Inferior parietal cortex (tissue), 1 donor: Measurements from ENCODE around the gene DACH1.
"Not testable (repeated sequence)": the region's sequence is repeated elsewhere in the genome, so short reads cannot be mapped to it uniquely, and the experiment has no call there.

ENCODE experiments used
- DNase-seq: peaks from one replicate; pipeline ENCODE4 v3.0.0-alpha.2; 2016; ENCODE audit errors: extremely low spot score

DACH1 gene

GRCh38 chr13:71865874-71866334 lies 1.1 kb downstream of the DACH1 start:
- no peak for DNase-seq

GRCh38 chr13:71864986-71865873 lies 1.8 kb downstream of the DACH1 start:
- no peak for DNase-seq

GRCh38 chr13:71864094-71864985 lies 2.7 kb downstream of the DACH1 start:
- DNase-seq = no peak

- no peak for DNase-seq
Measured at GRCh38 chr13:71863254-71863865, 3.6 kb downstream of the DACH1 start.

DNA sequence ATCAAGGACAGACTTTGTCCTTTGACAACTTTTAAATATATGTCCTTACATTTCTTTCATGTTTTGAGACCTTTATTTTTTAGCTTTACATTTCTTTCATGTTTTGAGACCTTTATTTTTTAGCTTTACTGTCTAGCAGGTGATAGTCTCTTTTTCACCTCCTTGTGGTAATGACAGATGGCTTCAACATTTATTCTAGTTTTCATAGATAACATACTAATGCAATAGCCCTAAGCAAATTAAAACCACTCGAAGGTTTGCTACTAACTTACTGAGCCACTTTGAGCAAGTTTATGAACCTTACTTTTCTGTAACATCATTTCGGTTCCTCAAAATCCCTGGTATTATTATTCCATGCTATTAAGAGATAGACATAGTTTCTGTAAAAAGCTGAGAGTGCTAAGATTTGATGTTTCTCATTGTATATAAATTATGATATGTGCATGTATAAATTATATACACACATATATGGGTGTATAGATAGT lies 4.5 kb downstream of the DACH1 start:
- no peak for DNase-seq

- no peak for DNase-seq
Measured at GRCh38 chr13:71861769-71862458, 5.1 kb downstream of the DACH1 start.

DNA sequence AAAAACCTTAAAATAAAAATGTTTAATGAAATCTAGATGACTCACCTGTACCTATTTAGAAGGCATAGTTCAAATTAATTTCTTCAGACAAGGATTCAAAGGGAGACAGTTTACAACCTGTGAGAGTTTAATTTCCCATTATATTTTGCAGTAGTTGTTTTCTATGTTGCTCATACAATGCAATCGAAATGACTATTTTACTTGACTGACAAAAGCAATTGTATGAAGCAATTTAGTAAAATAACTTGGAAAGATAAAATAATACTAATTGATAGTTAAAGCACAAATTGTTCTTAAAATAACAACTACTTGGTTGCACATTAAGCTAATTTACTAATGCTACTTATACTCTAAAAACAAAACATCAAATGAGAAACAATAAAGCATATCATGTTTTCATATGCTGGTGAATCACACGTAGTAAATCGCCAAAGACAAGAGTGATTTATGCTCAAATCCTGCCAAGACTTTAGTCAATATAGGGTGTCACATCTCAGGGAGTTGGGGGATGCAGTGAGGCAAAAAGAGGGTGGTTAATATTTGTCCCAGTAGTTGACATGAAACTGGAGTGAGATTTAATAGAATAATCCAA lies 6.4 kb downstream of the DACH1 start:
- no peak for DNase-seq

DNA sequence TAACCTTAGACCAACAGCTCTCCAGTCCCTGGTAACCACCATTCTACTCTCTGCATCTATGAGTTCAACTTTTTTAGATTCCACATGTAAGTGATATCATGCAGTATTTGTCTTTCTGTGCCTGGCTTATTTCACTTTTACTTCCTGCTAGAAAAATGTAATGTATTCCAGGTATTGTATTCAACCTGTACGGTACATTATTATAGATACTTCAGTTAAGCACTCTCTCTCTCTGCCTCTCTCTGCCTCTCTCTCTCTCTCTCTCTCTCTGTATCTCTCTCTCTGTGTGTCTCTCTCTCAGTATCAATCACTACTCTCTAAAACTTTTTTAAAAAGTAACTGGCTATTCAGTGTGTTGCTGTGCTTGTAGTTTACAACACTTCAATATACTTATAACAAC lies 8.4 kb downstream of the DACH1 start:
- no peak for DNase-seq

GRCh38 chr13:71856548-71857043 lies 10.4 kb downstream of the DACH1 start:
- no peak for DNase-seq

GRCh38 chr13:71854401-71854800 lies 12.6 kb downstream of the DACH1 start:
- DNase-seq = no peak

- no peak for DNase-seq
Measured at GRCh38 chr13:71853725-71854124, 13.3 kb downstream of the DACH1 start.

DNA sequence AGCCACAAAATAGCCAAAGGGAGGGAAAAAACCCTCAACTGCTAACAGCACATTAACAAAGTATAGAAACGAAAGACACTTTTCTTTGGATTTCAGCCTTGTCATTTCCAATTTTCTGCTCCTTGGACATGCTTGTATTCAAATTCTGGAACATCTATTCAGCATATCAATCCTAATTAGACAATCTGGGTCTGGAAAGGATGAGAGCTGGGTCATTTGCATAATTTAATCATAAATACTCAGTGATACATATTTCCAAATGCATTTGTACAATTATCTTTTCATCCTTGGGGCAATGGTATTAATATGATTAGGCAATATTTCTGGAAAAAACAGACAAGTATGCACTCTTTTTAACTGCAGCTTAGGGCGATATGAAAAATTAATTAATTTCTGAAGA lies 14.3 kb downstream of the DACH1 start:
- no peak for DNase-seq

DNA sequence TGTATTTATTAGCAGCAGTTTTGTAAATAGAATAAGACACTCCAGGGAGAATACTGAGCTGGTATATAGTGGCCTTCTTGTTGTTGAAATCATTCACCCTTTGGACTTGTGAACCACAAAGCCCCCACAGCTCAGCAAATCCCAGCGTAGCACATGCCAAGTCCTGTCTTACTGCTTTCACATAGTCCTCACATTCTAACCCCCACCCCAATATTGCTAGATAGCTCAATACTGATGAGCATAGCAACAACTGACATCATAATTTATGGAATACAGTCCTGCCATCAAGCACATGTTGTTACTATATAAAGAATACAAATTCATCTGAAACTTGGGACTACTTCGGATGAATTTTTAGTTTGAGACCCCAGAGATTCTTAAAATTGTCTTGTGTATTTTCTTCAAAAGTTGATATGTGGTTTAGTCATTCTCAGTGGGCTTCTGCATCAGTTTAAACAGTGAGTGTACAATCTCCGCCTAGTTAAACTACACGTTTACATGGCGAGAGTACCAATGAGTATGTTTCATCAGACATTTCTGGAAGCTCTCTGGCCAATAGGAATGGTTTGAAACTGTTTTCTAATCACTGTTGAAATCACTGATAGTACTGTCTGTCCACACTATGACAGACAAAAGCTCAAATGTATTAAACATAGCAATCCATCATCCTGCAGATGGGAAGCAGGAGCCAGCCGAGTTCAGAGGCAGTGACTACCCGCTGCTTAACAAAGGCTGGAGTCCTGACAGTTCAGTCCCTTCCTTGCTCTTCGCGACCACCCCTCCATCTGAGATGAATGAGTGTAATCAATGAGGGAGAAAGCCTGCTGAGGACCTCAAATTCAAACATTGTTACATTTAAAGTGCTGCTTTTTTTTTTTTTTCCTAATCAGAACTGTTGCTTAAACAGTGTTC lies 15.2 kb downstream of the DACH1 start:
- DNase-seq = no peak

- no peak for DNase-seq
Measured at GRCh38 chr13:71842003-71842402, 25.0 kb downstream of the DACH1 start.

DNA sequence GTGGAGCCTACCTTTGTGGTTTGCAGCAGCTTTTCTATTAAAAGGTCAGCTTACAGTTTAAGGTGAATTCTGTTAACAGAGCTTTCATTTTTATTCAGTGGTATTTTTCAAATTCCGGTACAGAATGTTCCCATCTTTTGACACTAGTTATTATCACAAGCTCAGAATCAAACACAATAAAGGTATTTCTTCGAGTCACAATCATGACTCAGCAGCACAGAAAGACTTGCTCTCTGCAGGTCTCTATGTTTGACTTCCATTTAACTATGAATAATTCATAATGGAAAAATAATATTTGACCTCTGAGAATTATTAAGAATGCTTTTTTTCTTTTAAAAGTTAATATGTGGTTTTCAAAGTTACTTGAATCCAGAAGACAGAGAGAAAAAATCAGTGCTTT lies 28.2 kb downstream of the DACH1 start:
- no peak for DNase-seq

DNA sequence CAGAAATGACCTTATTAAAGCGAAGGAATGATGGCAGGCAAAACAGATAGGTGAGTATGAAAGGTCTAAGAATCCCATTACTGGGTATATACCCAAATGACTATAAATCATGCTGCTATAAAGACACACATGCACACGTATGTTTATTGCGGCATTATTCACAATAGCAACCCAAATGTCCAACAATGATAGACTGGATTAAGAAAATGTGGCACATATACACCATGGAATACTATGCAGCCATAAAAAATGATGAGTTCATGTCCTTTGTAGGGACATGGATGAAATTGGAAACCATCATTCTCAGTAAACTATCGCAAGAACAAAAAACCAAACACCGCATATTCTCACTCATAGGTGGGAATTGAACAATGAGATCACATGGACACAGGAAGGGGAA lies 29.4 kb downstream of the DACH1 start:
- DNase-seq = not testable (repeated sequence)

DNA sequence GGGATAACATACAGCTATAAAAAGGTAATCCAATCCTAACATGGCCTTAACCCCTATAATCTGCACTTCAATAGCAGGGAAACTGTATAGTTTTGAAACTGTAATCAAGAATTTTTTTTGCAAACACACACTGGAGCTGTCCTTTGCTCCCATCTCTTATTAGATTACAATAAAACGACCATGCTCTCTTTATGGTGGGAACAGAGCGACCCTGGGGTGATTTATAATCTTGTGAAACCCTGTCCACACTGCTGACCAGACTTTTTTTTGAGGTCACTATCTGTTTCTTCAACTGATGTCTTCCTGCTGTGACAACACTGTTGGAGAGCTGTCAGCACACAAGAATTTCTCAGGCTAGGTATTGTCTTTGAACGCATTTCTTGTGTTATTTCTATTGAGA lies 35.3 kb downstream of the DACH1 start:
- no peak for DNase-seq

GRCh38 chr13:71830736-71831135 lies 36.3 kb downstream of the DACH1 start:
- no peak for DNase-seq

- no peak for DNase-seq
Measured at GRCh38 chr13:71830323-71830722, 36.7 kb downstream of the DACH1 start.

DNA sequence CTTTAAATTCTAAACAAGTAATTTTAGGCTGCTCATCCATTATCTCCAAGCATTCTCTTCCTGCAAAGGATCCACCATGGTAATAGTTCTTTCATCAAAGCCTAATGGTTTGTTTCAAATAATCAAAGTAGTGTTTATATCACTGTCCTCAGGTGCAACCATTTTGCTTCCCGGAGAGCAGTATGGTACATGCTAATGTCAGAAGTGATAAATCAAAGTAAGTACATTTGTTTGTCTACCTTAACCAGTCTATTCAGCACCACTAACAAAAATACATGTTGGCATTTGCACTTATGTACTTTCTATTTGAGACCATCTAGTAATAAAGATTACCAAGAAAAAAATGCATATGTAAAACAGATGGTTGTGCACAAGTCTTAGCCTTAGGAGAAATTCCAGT lies 37.5 kb downstream of the DACH1 start:
- no peak for DNase-seq
